Adipocyte (in vitro differentiated cells): ENCODE results near the gene ENO2.
A peak's percentile ranks its signal among the peaks of the same experiment; 100 is the strongest.

Source experiments
- DNase-seq: peaks from one replicate; pipeline ENCODE4 v3.0.0-alpha.2; 2015; ENCODE audit warnings: low read depth
- H3K27me3 ChIP-seq: replicated peaks from 2 replicates; pipeline ENCODE4 v1.7.0; 2013; ENCODE audit warnings: mild to moderate bottlenecking, low read length, moderate library complexity; ENCODE audit not compliant: control insufficient read depth, insufficient read depth
- H3K36me3 ChIP-seq: 2 replicates; pipeline ENCODE4 v1.7.0; 2013; ENCODE audit warnings: low read length, mild to moderate bottlenecking, moderate library complexity; ENCODE audit not compliant: control insufficient read depth, insufficient read depth, severe bottlenecking
- H3K4me1 ChIP-seq: 2 replicates; pipeline ENCODE4 v1.7.0; 2013; ENCODE audit warnings: mild to moderate bottlenecking, low read length, moderate library complexity; ENCODE audit not compliant: control insufficient read depth, insufficient read depth
- H3K4me3 ChIP-seq: 2 replicates; pipeline ENCODE4 v1.7.0; 2013; ENCODE audit warnings: mild to moderate bottlenecking, low read length, moderate library complexity
- H3K9ac ChIP-seq: 2 replicates; pipeline ENCODE4 v1.7.0; 2013; ENCODE audit warnings: mild to moderate bottlenecking, low read length, moderate library complexity
- H3K9me3 ChIP-seq: 2 replicates; pipeline ENCODE4 v1.7.0; 2013; ENCODE audit warnings: mild to moderate bottlenecking, low read length, moderate library complexity; ENCODE audit not compliant: control insufficient read depth

Gene ENO2

DNA sequence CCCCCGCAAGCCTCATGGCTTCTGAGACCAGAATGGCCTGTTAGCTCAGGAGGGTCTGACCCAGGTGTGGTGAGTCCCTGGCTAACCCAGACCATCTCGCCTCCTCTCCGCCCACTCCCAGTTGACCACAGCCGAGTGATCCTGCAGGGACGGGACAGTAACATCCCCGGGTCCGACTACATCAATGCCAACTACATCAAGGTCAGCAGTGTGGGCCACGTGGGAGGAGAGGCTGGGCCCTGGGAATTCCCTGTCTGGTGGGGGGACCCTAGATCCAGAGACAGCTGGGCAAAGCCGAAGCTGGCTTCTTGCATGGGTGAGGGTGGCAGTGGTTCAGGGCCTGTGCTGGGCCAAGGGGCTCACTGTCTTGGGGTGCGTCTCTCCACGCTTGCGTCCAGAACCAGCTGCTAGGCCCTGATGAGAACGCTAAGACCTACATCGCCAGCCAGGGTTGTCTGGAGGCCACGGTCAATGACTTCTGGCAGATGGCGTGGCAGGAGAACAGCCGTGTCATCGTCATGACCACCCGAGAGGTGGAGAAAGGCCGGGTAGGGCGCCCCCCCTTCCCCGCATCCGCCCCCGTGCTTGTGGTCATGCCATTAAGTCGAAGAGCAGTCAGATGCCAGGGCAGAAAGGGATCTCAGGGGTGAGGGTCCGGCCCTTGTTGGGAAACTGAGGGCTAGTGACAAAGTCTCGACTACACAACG lies 41.8 kb downstream of the ENO2 start:
- H3K27me3 ChIP-seq: peaks cover 10% of the 10 kb centered on the region
- H3K36me3 ChIP-seq: no peaks in the 10 kb centered on the region
- no peak overlapping the region for H3K9ac ChIP-seq
- H3K4me3 ChIP-seq: no peak overlapping the region
- H3K4me1 ChIP-seq: peaks cover 3% of the 10 kb centered on the region
- no peak for DNase-seq
- H3K9me3 ChIP-seq: no peaks in the 10 kb centered on the region

DNA sequence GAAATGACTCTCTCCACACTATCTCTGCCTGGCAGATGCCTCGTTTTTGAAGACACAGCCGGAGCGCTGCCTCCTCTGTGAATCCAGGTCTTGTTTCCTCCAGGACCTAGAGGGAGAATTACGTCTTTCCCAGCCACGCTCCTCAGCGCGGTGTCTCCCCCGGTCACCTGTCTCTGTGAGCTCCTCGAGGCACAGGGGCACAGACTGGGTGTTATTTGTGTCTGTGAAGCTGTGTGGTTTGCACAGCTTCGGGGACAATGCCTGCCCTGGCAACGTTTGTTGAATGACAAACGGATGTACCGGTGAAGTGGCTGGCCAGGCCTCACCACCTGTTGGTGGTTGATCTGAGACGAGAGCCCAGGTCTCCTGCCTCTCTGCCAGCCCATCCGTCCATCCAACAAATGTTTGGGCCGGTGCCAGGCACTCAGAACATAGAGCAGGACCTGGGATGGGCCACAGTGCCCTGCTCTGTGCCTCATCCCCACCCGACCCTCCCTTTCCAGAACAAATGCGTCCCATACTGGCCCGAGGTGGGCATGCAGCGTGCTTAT lies 42.8 kb downstream of the ENO2 start:
- Histone ChIP-seq H3K27me3 (peaks cover 10% of the 10 kb centered on the region), H3K4me1 (peaks cover 14% of the 10 kb centered on the region), H3K9me3 (no peaks in the 10 kb centered on the region), H3K4me3 (no peak overlapping the region), H3K36me3 (no peaks in the 10 kb centered on the region), H3K9ac (no peak overlapping the region)
- no peak for DNase-seq

DNA sequence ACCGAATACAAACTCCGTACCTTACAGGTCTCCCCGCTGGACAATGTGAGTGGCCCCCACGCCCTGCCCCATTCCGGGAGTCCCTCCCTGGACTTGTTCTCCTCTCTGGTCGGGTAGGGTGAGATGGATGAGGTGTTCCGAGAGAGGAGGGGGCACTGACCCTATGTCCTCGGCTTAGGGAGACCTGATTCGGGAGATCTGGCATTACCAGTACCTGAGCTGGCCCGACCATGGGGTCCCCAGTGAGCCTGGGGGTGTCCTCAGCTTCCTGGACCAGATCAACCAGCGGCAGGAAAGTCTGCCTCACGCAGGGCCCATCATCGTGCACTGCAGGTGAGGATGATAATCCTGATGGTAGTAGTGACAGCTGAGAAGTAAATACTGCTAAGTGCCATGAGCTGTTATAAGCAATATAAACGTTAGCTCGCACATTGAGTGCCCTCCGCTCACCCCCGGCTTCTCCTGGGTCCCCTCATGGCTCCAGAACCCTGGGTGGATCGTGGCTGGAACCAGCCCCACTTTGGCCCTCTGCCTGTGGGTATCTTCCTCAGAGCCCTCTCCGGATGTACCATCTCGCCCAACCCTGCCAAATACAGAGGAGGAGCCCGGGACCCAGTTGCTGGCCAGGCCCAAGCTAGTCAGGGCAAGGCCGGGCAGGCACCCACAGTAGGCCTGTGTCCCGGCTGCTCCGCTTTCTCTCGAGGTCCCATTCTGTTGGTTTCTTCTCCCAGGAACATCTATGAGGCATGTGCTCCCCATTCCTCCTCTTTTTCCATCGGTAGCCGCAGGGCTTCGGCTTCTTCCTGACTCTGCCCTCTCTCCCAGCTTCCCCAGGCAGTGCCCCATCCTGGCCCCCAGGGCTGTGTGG lies 43.6 kb downstream of the ENO2 start:
- DNase-seq: no peak
- no peaks in the 10 kb centered on the region for H3K9me3 ChIP-seq
- H3K4me1 ChIP-seq: peaks cover 16% of the 10 kb centered on the region
- H3K36me3 ChIP-seq: no peaks in the 10 kb centered on the region
- H3K27me3 ChIP-seq: peaks cover 6% of the 10 kb centered on the region
- no peak overlapping the region for H3K4me3 ChIP-seq
- no peak overlapping the region for H3K9ac ChIP-seq

- Histone ChIP-seq H3K27me3 (peaks cover 6% of the 10 kb centered on the region), H3K36me3 (no peaks in the 10 kb centered on the region), H3K4me3 (no peak overlapping the region), H3K9ac (no peak overlapping the region), H3K4me1 (peaks cover 16% of the 10 kb centered on the region), H3K9me3 (no peaks in the 10 kb centered on the region)
- no peak for DNase-seq
Measured at GRCh38 chr12:6958609-6959057, 44.3 kb downstream of the ENO2 start.

GRCh38 chr12:6959058-6959804 lies 44.9 kb downstream of the ENO2 start:
- no peak overlapping the region for H3K4me3 ChIP-seq
- no peak for DNase-seq
- H3K9ac ChIP-seq: no peak overlapping the region
- peaks cover 3% of the 10 kb centered on the region for H3K27me3 ChIP-seq
- no peaks in the 10 kb centered on the region for H3K36me3 ChIP-seq
- peaks cover 16% of the 10 kb centered on the region for H3K4me1 ChIP-seq
- no peaks in the 10 kb centered on the region for H3K9me3 ChIP-seq

DNA sequence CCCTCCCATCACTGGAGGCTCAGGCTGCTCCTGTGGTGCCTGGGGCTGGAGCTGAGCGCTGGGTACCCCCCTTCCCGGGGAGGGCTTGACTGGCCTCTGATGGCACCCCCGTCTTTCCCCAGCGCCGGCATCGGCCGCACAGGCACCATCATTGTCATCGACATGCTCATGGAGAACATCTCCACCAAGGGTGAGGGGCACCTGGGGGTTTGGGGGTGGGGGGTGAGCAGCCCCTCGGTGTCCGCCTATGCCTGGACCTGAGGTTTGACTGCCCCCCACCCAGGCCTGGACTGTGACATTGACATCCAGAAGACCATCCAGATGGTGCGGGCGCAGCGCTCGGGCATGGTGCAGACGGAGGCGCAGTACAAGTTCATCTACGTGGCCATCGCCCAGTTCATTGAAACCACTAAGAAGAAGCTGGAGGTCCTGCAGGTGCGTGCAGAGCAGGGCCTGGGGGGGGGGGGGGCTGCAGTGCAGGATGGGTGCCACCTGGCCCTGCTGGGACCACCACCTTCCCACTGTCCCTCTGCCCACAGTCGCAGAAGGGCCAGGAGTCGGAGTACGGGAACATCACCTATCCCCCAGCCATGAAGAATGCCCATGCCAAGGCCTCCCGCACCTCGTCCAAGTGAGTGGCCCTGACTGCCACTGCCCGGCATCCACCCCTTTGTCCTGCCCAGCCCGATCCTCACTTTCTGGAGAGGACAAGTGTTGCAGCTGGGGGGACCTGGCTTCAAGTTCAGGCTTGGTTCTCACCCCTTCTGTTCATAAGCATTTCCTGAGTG lies 45.6 kb downstream of the ENO2 start:
- H3K4me1 ChIP-seq: peaks cover 16% of the 10 kb centered on the region
- no peak for DNase-seq
- H3K4me3 ChIP-seq: no peak overlapping the region
- peaks cover 6% of the 10 kb centered on the region for H3K36me3 ChIP-seq
- H3K27me3 ChIP-seq: no peaks in the 10 kb centered on the region
- no peak overlapping the region for H3K9ac ChIP-seq
- no peaks in the 10 kb centered on the region for H3K9me3 ChIP-seq

GRCh38 chr12:6960593-6961277 lies 46.4 kb downstream of the ENO2 start:
- DNase-seq: no peak
- H3K27me3 ChIP-seq: no peaks in the 10 kb centered on the region

GRCh38 chr12:6961278-6961694 lies 46.9 kb downstream of the ENO2 start:
- Histone ChIP-seq H3K36me3 (peaks cover 17% of the 10 kb centered on the region), H3K9me3 (no peaks in the 10 kb centered on the region), H3K27me3 (no peaks in the 10 kb centered on the region), H3K4me1 (peaks cover 26% of the 10 kb centered on the region), H3K4me3 (peak overlapping the region; percentile 59), H3K9ac (peak overlapping the region; percentile 79)
- DNase-seq: no peak

More at GRCh38 chr12:6960593-6961277, 46.4 kb downstream of the ENO2 start:
- peaks cover 22% of the 10 kb centered on the region for H3K4me1 ChIP-seq
- H3K9me3 ChIP-seq: no peaks in the 10 kb centered on the region
- peaks cover 12% of the 10 kb centered on the region for H3K36me3 ChIP-seq
- H3K4me3 ChIP-seq: peak overlapping the region; percentile 59
- H3K9ac ChIP-seq: peak overlapping the region; percentile 79

DNA sequence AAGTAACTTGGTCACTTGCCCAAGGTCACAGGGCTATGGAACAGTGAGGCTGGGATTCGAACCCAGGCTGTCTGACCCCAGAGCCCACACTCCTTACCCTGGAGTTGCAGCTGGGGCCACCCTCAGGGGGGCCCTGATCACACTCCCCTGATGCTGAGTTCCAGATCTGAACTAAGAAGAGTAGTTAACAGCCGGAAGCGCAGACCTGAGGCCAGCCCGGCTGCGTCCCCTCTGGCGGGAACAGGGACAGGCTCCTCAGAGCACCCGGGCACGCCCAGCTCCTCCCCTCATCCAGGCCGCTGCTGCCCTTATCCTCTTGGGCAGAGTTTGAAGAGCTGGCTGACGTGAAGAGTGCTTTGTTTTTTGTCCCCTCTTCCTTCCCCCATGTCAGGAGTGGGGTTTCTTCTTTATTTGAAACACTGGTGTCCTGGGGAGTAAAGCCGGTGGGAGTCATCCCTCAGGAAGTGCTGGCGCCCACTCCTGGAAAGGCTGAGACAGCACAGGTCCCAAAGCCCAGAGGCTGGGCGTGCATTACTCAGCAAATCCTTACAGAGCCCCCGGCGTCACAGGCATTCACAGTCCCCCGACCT lies 47.4 kb downstream of the ENO2 start:
- H3K9me3 ChIP-seq: no peaks in the 10 kb centered on the region
- H3K36me3 ChIP-seq: peaks cover 23% of the 10 kb centered on the region
- H3K4me3 ChIP-seq: peak overlapping the region; percentile 59
- DNase-seq: peak; percentile 78
- peaks cover 27% of the 10 kb centered on the region for H3K4me1 ChIP-seq
- H3K9ac ChIP-seq: peak overlapping the region; percentile 79
- H3K27me3 ChIP-seq: no peaks in the 10 kb centered on the region
